Measurements from ENCODE around the gene ANK2. TPM values are rescaled to one million over a fixed set of nuclear protein-coding genes. Genes with fewer than 3 reads are reported as not detected.

The ANK2 gene
- total and polyA plus RNA-seq, 2 of the 13 experiments (the other 11 are each of a cell fraction or from before 2014, with no cell fraction given): 2.7 to 15.1 TPM

- Histone ChIP-seq H2AFZ (ENCODE audit: low read length) (no peak overlapping the region), H3K9ac (ENCODE audit: insufficient read depth, low read depth, low read length) (no peak overlapping the region), H3K27me3 (ENCODE audit: control insufficient read depth in 1 of 2, insufficient read depth in 2 of 2, low read length in 2 of 2) (no peaks in the 10 kb centered on the region), H3K4me1 (ENCODE audit: insufficient read depth, low read length) (no peaks in the 10 kb centered on the region), H3K36me3 (replicated peaks in 1 of 2; ENCODE audit: control insufficient read depth in 1 of 2, insufficient read depth in 2 of 2, low read length in 2 of 2) (no peaks in the 10 kb centered on the region), H3K79me2 (ENCODE audit: insufficient read depth, low read length) (no peaks in the 10 kb centered on the region), H4K20me1 (ENCODE audit: insufficient read depth, low read length) (no peaks in the 10 kb centered on the region), H3K4me2 (ENCODE audit: low read depth, low read length) (no peak overlapping the region), H3K9me3 (ENCODE audit: low read length) (no peaks in the 10 kb centered on the region), H3K27ac (ENCODE audit: extremely low read length, insufficient read depth, low read length) (no peak overlapping the region), H3K4me3 (replicated peaks in 1 of 3; ENCODE audit: insufficient read depth in 1 of 3, low read depth in 2 of 3, low read length in 3 of 3) (no peak overlapping the region)
- BruUV-seq (replicated peaks): no TSS peak
- no peak for DNase-seq (ENCODE audit: low spot score)
- intact Hi-C loops (cut with micrococcal nuclease; ENCODE audit: unreplicated experiment) (no loop called here), in situ Hi-C loops (cut with HindIII; ENCODE audit: extremely low pct_ligation_motif_present, low pct_unique_long_range_greater_than_20kb) (no loop called here)
- FAIRE-seq: no peak
- TF ChIP-seq FOSL2 (CRISPR knock-in tag; IDR thresholded peaks at IDR 0.05): no peak
- TF ChIP-seq KAT2B (IDR thresholded peaks at IDR 0.05; ENCODE audit: borderline replicate concordance, low read depth, low read length): no peak
- TF ChIP-seq ZNF687 (CRISPR knock-in tag; IDR thresholded peaks at IDR 0.05): no peak
- no peak for TF ChIP-seq ZNF557 (CRISPR knock-in tag; IDR thresholded peaks at IDR 0.05)
- TF ChIP-seq TSC22D2 (CRISPR knock-in tag; IDR thresholded peaks at IDR 0.05; ENCODE audit: borderline replicate concordance): no peak
- no peak for TF ChIP-seq PRDM4 (CRISPR knock-in tag; IDR thresholded peaks at IDR 0.05; ENCODE audit: borderline replicate concordance)
- TF ChIP-seq POLR2A (IDR thresholded peaks at IDR 0.05; ENCODE audit: insufficient read depth in 1 of 2, low read depth in 2 of 2, low read length in 2 of 2): no peak
- no peak for TF ChIP-seq HINFP (CRISPR knock-in tag; IDR thresholded peaks at IDR 0.05; ENCODE audit: low read depth)
- POLR2A ChIA-PET: no interaction called here
- no peak for ATAC-seq
- CTCF ChIA-PET (ENCODE audit: low intra/inter-chr PET ratio, low total read pairs): no interaction called here
These were observed 371.5 kb downstream of the ANK2 start for GRCh38 chr4:113420938-113421337.
